PC-3 (cell line): ENCODE measurements around the gene RNF103. TPM values are rescaled to one million over a fixed set of nuclear protein-coding genes. Genes with fewer than 3 reads are reported as not detected.

ENCODE experiments used
- ATAC-seq: fragments of 200-7000 bp; cut with Tn5 transposase; 2 replicates; pipeline ENCODE4 v1.9.1; 2020; ENCODE audit warnings: mild to moderate bottlenecking, moderate library complexity
- BruUV-seq: library from RNA; stranded (reverse); fragments of 400-500 nt; replicated peaks from 2 replicates; lab custom pipeline; 2021; lab: Mats Ljungman, UMichigan
- CTCF ChIA-PET: fragments of 300-600 bp; sonication (Branson Sonifier 250); formaldehyde crosslinking; loops from one replicate; lab custom pipeline; 2022; ENCODE audit warnings: antibody characterized with exemption; lab: Charles Lee
- POLR2A ChIA-PET: fragments of 300-600 bp; sonication (Branson Sonifier 250); formaldehyde crosslinking; loops from one replicate; lab custom pipeline; 2022; ENCODE audit warnings: antibody characterized with exemption; ENCODE audit not compliant: unreplicated experiment; lab: Charles Lee
- DNase-seq: peaks from one replicate; pipeline ENCODE4 v3.0.0-alpha.2; 2015
- H2AFZ ChIP-seq: fragments of 300-600 bp; sonication (generic); 2 replicates; pipeline ENCODE4 v1.6.0; 2016; ENCODE audit warnings: antibody characterized with exemption, low read length
- H3F3A ChIP-seq: fragments of 300-600 bp; sonication (generic); one replicate; pipeline ENCODE4 v1.6.0; 2017; ENCODE audit warnings: antibody characterized with exemption, low read length, control low read depth, mild to moderate bottlenecking; ENCODE audit not compliant: unreplicated experiment
- H3K27ac ChIP-seq: fragments of 300-600 bp; sonication (generic); 2 replicates; pipeline ENCODE4 v1.5.1; 2016; ENCODE audit warnings: mild to moderate bottlenecking, low read length
- H3K27me3 ChIP-seq: fragments of 300-600 bp; sonication (generic); 2 replicates; pipeline ENCODE4 v1.6.1; 2016; ENCODE audit warnings: low read length, mixed read lengths
- H3K36me3 ChIP-seq: fragments of 300-600 bp; sonication (generic); 2 replicates; pipeline ENCODE4 v1.6.1; 2016; ENCODE audit warnings: low read depth, mixed run types, low read length, mixed read lengths
- H3K4me1 ChIP-seq: fragments of 300-600 bp; sonication (generic); 2 replicates; pipeline ENCODE4 v1.5.1; 2016; ENCODE audit warnings: low read length; ENCODE audit not compliant: insufficient read depth
- H3K4me2 ChIP-seq: fragments of 300-600 bp; sonication (generic); 2 replicates; pipeline ENCODE4 v1.6.0; 2016; ENCODE audit warnings: low read length
- H3K4me3 ChIP-seq: fragments of 300-600 bp; sonication (generic); 2 replicates; pipeline ENCODE4 v1.5.1; 2016; ENCODE audit warnings: mild to moderate bottlenecking, low read length, mixed read lengths
- H3K79me2 ChIP-seq: fragments of 300-600 bp; sonication (generic); 2 replicates; pipeline ENCODE4 v1.6.1; 2017; ENCODE audit warnings: low read length, mixed read lengths
- H3K9ac ChIP-seq: fragments of 300-600 bp; sonication (generic); 2 replicates; pipeline ENCODE4 v1.6.0; 2016; ENCODE audit warnings: mild to moderate bottlenecking, low read length
- H3K9me2 ChIP-seq: fragments of 300-600 bp; sonication (generic); replicated peaks from 2 replicates; pipeline ENCODE4 v1.6.1; 2016; ENCODE audit warnings: mixed run types, low read length, mixed read lengths
- H3K9me3 ChIP-seq: fragments of 300-600 bp; sonication (generic); 2 replicates; pipeline ENCODE4 v1.6.1; 2016; ENCODE audit warnings: low read length, mixed read lengths
- H4K20me1 ChIP-seq: fragments of 300-600 bp; sonication (generic); 2 replicates; pipeline ENCODE4 v1.6.1; 2016; ENCODE audit warnings: low read length, mixed read lengths
- CTCF ChIP-seq: fragments of 300-600 bp; sonication (generic); conservative IDR thresholded peaks from 2 replicates; pipeline ENCODE4 v1.5.1; 2017; ENCODE audit warnings: antibody characterized with exemption, low read depth, mild to moderate bottlenecking, low read length
- EZH2 ChIP-seq: fragments of 300-600 bp; sonication (generic); IDR thresholded peaks from one replicate; pipeline ENCODE4 v1.6.1; 2017; ENCODE audit warnings: antibody characterized with exemption, mild to moderate bottlenecking, low read length; ENCODE audit not compliant: unreplicated experiment
- EZH2phosphoT487 ChIP-seq: fragments of 300-600 bp; sonication (generic); IDR thresholded peaks from 2 replicates; pipeline ENCODE4 v1.6.1; 2018; ENCODE audit warnings: mild to moderate bottlenecking, antibody characterized with exemption, low read length, borderline replicate concordance
- intact Hi-C: fragments of 100-400 bp; cut with micrococcal nuclease; formaldehyde crosslinking; loops from 2 replicates; pipeline ENCODE4 v1.9.0; 2023
- total RNA-seq: library from RNA; depleted of rRNA; stranded (reverse); fragments of >200 nt; gene quantifications from 2 replicates; pipeline ENCODE4 v1.2.3, GENCODE V29; 2014

The RNF103 gene
- total RNA-seq, 1 experiment from 2014 or later = 10.4 TPM

GRCh38 chr2:86584151-86584913 is 39.3 kb downstream of the RNF103 start:
- Histone ChIP-seq H3K27me3 (no peaks in the 10 kb centered on the region), H3K9me2 (no peaks in the 10 kb centered on the region), H3K27ac (no peak overlapping the region), H3F3A (no peaks in the 10 kb centered on the region), H2AFZ (peak overlapping the region; percentile 58; the same call in 1 of the 2 replicates), H3K4me1 (no peaks in the 10 kb centered on the region), H3K9me3 (no peaks in the 10 kb centered on the region), H3K4me3 (no peak overlapping the region), H3K79me2 (no peaks in the 10 kb centered on the region), H4K20me1 (no peaks in the 10 kb centered on the region), H3K36me3 (no peaks in the 10 kb centered on the region), H3K4me2 (no peak overlapping the region), H3K9ac (no peak overlapping the region)
- DNase-seq (peak; percentile 14), ATAC-seq (peak; percentile 51)
- ChIA-PET CTCF (no interaction called here), POLR2A (no interaction called here)
- intact Hi-C loops = no loop called here
- no TSS peak for BruUV-seq
- no peak for TF ChIP-seq EZH2
- no peak for TF ChIP-seq EZH2phosphoT487
- TF ChIP-seq CTCF = no peak

DNA sequence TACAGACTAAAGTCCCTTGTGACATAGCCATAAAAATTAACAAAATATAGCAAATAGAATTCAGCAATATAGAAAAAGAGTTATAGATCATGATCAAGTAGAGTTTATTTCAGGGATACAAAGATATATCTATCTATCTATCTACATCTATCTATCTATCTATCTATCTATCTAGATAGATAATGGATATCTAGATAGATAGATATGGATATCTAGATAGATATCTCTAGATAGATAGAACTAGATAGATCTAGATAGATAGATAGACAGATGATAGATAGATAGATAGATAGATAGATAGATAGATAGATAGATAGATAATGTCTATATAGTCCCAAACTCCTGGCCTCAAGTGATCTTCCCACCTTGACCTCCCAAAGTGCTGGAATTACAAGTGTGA is 43.1 kb downstream of the RNF103 start:
- no TSS peak for BruUV-seq
- ChIA-PET POLR2A (no interaction called here), CTCF (no interaction called here)
- H3K27ac ChIP-seq = no peak overlapping the region
- ATAC-seq (no peak), DNase-seq (no peak)
- H4K20me1 ChIP-seq = no peaks in the 10 kb centered on the region
- H2AFZ ChIP-seq = no peak overlapping the region
- no peaks in the 10 kb centered on the region for H3K4me1 ChIP-seq
- H3K9me3 ChIP-seq = no peaks in the 10 kb centered on the region
- H3K27me3 ChIP-seq = no peaks in the 10 kb centered on the region
- H3F3A ChIP-seq = no peaks in the 10 kb centered on the region
- H3K4me2 ChIP-seq = no peak overlapping the region
- no peaks in the 10 kb centered on the region for H3K79me2 ChIP-seq
- no peaks in the 10 kb centered on the region for H3K36me3 ChIP-seq
- H3K4me3 ChIP-seq = no peak overlapping the region
- intact Hi-C loops = no loop called here
- TF ChIP-seq EZH2phosphoT487 (no peak), EZH2 (no peak), CTCF (no peak)
- H3K9ac ChIP-seq = no peak overlapping the region
- H3K9me2 ChIP-seq = no peaks in the 10 kb centered on the region

GRCh38 chr2:86577817-86578456 is 45.7 kb downstream of the RNF103 start:
- POLR2A ChIA-PET = no interaction called here
- CTCF ChIA-PET = no interaction called here
- intact Hi-C loops = no loop called here

More at GRCh38 chr2:86577817-86578456, 45.7 kb downstream of the RNF103 start:
- TF ChIP-seq CTCF (no peak), EZH2 (no peak), EZH2phosphoT487 (no peak)
- Histone ChIP-seq H3K27me3 (no peaks in the 10 kb centered on the region), H3K4me3 (no peak overlapping the region), H3K79me2 (no peaks in the 10 kb centered on the region), H3K9me3 (no peaks in the 10 kb centered on the region), H3F3A (no peaks in the 10 kb centered on the region), H4K20me1 (no peaks in the 10 kb centered on the region), H3K4me2 (no peak overlapping the region), H3K9me2 (no peaks in the 10 kb centered on the region), H3K27ac (no peak overlapping the region), H3K36me3 (no peaks in the 10 kb centered on the region), H3K4me1 (no peaks in the 10 kb centered on the region), H2AFZ (no peak overlapping the region), H3K9ac (no peak overlapping the region)
- ATAC-seq (no peak), DNase-seq (no peak)
- BruUV-seq = no TSS peak
